OCI-LY3 (cell line): ENCODE results near the gene BNC2.

Experiments used
- EZH2phosphoT487 ChIP-seq: fragments of 200-600 bp; shearing (Covaris generic); IDR thresholded peaks from 2 replicates; pipeline ENCODE4 v1.6.1; 2018; ENCODE audit warnings: antibody characterized with exemption, mixed run types, low read depth
- TF ChIP-seq, protein P1 (sequence below): fragments of 200-600, 300-600 bp; sonication (generic); IDR thresholded peaks from 2 replicates; pipeline ENCODE4 v1.5.1; 2014; ENCODE audit warnings: antibody characterized with exemption, low read length, low read depth

DNA sequence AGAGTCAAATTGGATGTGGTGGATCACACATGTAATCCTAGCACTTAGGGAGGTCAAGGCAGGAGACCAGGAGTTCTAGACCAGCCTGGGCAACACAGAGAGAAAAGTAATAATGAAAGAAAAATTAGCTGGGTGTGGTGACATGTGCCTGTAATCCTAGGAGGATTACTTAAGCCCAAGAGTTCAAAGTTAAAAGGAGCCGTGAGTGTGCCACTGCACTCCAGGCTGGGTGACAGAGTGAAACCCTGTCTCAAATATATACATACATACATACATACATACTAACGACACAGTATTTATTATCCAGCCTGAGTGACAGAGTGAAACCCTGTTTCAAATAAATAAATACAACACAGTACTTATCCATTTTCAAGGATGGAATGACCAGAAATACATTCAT, 180.3 kb downstream of the BNC2 start:
- TF ChIP-seq, protein P1, sequence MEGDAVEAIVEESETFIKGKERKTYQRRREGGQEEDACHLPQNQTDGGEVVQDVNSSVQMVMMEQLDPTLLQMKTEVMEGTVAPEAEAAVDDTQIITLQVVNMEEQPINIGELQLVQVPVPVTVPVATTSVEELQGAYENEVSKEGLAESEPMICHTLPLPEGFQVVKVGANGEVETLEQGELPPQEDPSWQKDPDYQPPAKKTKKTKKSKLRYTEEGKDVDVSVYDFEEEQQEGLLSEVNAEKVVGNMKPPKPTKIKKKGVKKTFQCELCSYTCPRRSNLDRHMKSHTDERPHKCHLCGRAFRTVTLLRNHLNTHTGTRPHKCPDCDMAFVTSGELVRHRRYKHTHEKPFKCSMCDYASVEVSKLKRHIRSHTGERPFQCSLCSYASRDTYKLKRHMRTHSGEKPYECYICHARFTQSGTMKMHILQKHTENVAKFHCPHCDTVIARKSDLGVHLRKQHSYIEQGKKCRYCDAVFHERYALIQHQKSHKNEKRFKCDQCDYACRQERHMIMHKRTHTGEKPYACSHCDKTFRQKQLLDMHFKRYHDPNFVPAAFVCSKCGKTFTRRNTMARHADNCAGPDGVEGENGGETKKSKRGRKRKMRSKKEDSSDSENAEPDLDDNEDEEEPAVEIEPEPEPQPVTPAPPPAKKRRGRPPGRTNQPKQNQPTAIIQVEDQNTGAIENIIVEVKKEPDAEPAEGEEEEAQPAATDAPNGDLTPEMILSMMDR = no peak
- TF ChIP-seq EZH2phosphoT487 = no peak
